Effector CD8-positive, alpha-beta T cell (primary cell): ENCODE results near the gene AHCY.
"Not testable (repeated sequence)": the region's sequence is repeated elsewhere in the genome, so short reads cannot be mapped to it uniquely, and the experiment has no call there.

Experiments
- DNase-seq: peaks from one replicate; lab custom pipeline; 2025; lab: John Stamatoyannopoulos, UW

AHCY gene

GRCh38 chr20:34298294-34298784 lies 4.8 kb downstream of the AHCY start:
- DNase-seq: not testable (repeated sequence)

GRCh38 chr20:34296468-34296867 lies 6.7 kb downstream of the AHCY start:
- DNase-seq: no peak

- DNase-seq: no peak
Measured at GRCh38 chr20:34295284-34295683, 7.9 kb downstream of the AHCY start.

GRCh38 chr20:34294563-34294962 lies 8.6 kb downstream of the AHCY start:
- DNase-seq: no peak

- no peak for DNase-seq
Measured at GRCh38 chr20:34293589-34293988, 9.6 kb downstream of the AHCY start.

- DNase-seq: no peak
Measured at GRCh38 chr20:34293119-34293518, 10.0 kb downstream of the AHCY start.

- no peak for DNase-seq
Measured at GRCh38 chr20:34292496-34292895, 10.7 kb downstream of the AHCY start.

GRCh38 chr20:34290471-34290870 lies 12.7 kb downstream of the AHCY start:
- no peak for DNase-seq

- DNase-seq: not testable (repeated sequence)
Measured at GRCh38 chr20:34287500-34287899, 15.7 kb downstream of the AHCY start.

GRCh38 chr20:34285450-34285849 lies 17.7 kb downstream of the AHCY start:
- DNase-seq: no peak

- no peak for DNase-seq
Measured at GRCh38 chr20:34283844-34284243, 19.3 kb downstream of the AHCY start.

GRCh38 chr20:34282041-34282440 lies 21.1 kb downstream of the AHCY start:
- no peak for DNase-seq

- DNase-seq: no peak
Measured at GRCh38 chr20:34281177-34281576, 22.0 kb downstream of the AHCY start.

- DNase-seq: no peak
Measured at GRCh38 chr20:34274694-34275093, 28.5 kb downstream of the AHCY start.

- no peak for DNase-seq
Measured at GRCh38 chr20:34271956-34272355, 31.2 kb downstream of the AHCY start.

- no peak for DNase-seq
Measured at GRCh38 chr20:34269996-34270627, 33.0 kb downstream of the AHCY start.

GRCh38 chr20:34268851-34269636 lies 34.1 kb downstream of the AHCY start:
- no peak for DNase-seq

GRCh38 chr20:34268145-34268544 lies 35.0 kb downstream of the AHCY start:
- no peak for DNase-seq

- no peak for DNase-seq
Measured at GRCh38 chr20:34264141-34264540, 39.0 kb downstream of the AHCY start.

GRCh38 chr20:34263468-34263867 lies 39.7 kb downstream of the AHCY start:
- DNase-seq: not testable (repeated sequence)

- DNase-seq: no peak
Measured at GRCh38 chr20:34262488-34263288, 40.5 kb downstream of the AHCY start.

- no peak for DNase-seq
Measured at GRCh38 chr20:34260208-34260942, 42.8 kb downstream of the AHCY start.
